DND-41 (cell line): ENCODE results near the gene TGM5.

Source experiments
- ATAC-seq: fragments of 200-7000 bp; cut with Tn5 transposase; 3 replicates; pipeline ENCODE4 v1.9.1; 2021; ENCODE audit warnings: low read depth; ENCODE audit not compliant: insufficient read depth
- DNase-seq: peaks from one replicate; pipeline ENCODE4 v3.0.0-alpha.2; 2020
- H2AFZ ChIP-seq: 2 replicates; pipeline ENCODE4 v1.6.0; 2012; ENCODE audit warnings: low read depth, low read length
- H3K27ac ChIP-seq: 2 replicates; pipeline ENCODE4 v1.5.1; 2012; ENCODE audit warnings: low read length, inconsistent platforms
- H3K27me3 ChIP-seq: fragments of 200-600 bp; sonication (generic); 2 replicates; pipeline ENCODE4 v1.6.0; 2012; ENCODE audit warnings: low read length, mild to moderate bottlenecking, inconsistent platforms; ENCODE audit not compliant: insufficient read depth, poor library complexity
- H3K36me3 ChIP-seq: 2 replicates; pipeline ENCODE4 v1.5.1; 2012; ENCODE audit warnings: low read length, inconsistent platforms; ENCODE audit not compliant: insufficient read depth
- H3K4me1 ChIP-seq: 2 replicates; pipeline ENCODE4 v1.5.1; 2012; ENCODE audit warnings: mild to moderate bottlenecking, low read length; ENCODE audit not compliant: insufficient read depth
- H3K4me2 ChIP-seq: 2 replicates; pipeline ENCODE4 v1.6.0; 2012; ENCODE audit warnings: mild to moderate bottlenecking, moderate library complexity, low read length, inconsistent platforms; ENCODE audit not compliant: insufficient read depth
- H3K4me3 ChIP-seq, 2 experiments: fragments of 200-600 bp in 1 of 2; shearing (Covaris generic) in 1 of 2; 2 replicates each; pipeline ENCODE4 v1.5.1; 2012 to 2016; ENCODE audit warnings: inconsistent platforms in 2 of 2, low read length in 2 of 2, mild to moderate bottlenecking in 2 of 2, low read depth in 1 of 2, moderate library complexity in 1 of 2
- H3K79me2 ChIP-seq: 2 replicates; pipeline ENCODE4 v1.6.0; 2012; ENCODE audit warnings: low read length, inconsistent platforms; ENCODE audit not compliant: insufficient read depth
- H3K9ac ChIP-seq: 2 replicates; pipeline ENCODE4 v1.6.0; 2012; ENCODE audit warnings: low read depth, mild to moderate bottlenecking, inconsistent platforms, low read length, moderate library complexity
- H3K9me3 ChIP-seq: 2 replicates; pipeline ENCODE4 v1.5.1; 2012; ENCODE audit warnings: low read length, moderate library complexity, mild to moderate bottlenecking, inconsistent platforms; ENCODE audit not compliant: insufficient read depth, severe bottlenecking
- H4K20me1 ChIP-seq: 2 replicates; pipeline ENCODE4 v1.6.0; 2012; ENCODE audit warnings: low read length; ENCODE audit not compliant: insufficient read depth
- CTCF ChIP-seq: IDR thresholded peaks from 2 replicates; pipeline ENCODE4 v1.5.1; 2012; ENCODE audit warnings: borderline replicate concordance, low read length, moderate library complexity, mild to moderate bottlenecking; ENCODE audit not compliant: poor library complexity, severe bottlenecking; ENCODE audit errors: extremely low read depth
- EZH2 ChIP-seq: IDR thresholded peaks from 3 replicates; pipeline ENCODE4 v1.6.1; 2012; ENCODE audit warnings: borderline replicate concordance, low read depth, mild to moderate bottlenecking, moderate library complexity, low read length, inconsistent platforms; ENCODE audit not compliant: severe bottlenecking

The TGM5 gene

DNA sequence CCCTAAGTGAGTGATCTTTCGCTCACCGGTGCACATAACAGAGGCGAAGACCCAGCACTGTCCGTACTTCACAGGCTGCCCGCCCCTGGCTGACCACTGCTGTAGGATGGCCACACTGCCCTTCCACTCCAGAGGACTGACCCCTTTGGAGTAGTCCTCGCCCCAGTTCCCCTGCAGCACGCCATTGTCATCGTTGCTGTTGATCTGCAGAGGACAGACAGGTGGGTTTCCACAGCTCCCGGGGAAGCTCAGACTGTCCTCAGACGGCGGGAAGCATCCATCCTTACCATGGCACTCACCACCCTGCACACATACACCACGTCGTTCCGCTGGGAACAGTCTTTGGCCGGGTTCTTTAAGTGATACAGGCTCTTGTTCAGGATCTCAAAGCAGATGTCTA, 20.5 kb upstream of the TGM5 start:
- H3K9me3 ChIP-seq: no peaks in the 10 kb centered on the region
- no peak overlapping the region for H2AFZ ChIP-seq
- H3K79me2 ChIP-seq: no peaks in the 10 kb centered on the region
- H3K36me3 ChIP-seq: no peaks in the 10 kb centered on the region
- H3K27ac ChIP-seq: no peak overlapping the region
- no peak overlapping the region for H3K9ac ChIP-seq
- DNase-seq (no peak), ATAC-seq (no peak)
- no peaks in the 10 kb centered on the region for H3K4me1 ChIP-seq
- no peaks in the 10 kb centered on the region for H3K27me3 ChIP-seq
- H3K4me2 ChIP-seq: no peak overlapping the region
- H3K4me3 ChIP-seq: no peak overlapping the region
- TF ChIP-seq CTCF: no peak
- no peak for TF ChIP-seq EZH2
- H4K20me1 ChIP-seq: no peaks in the 10 kb centered on the region

GRCh38 chr15:43286074-43286473, 19.3 kb upstream of the TGM5 start:
- no peaks in the 10 kb centered on the region for H3K27me3 ChIP-seq
- 0 out of 2 replicates have a peak overlapping the region, but pooled peaks have one; percentile 45 for H2AFZ ChIP-seq
- H3K36me3 ChIP-seq: no peaks in the 10 kb centered on the region
- H3K9ac ChIP-seq: no peak overlapping the region
- ATAC-seq (no peak), DNase-seq (no peak)
- no peaks in the 10 kb centered on the region for H3K79me2 ChIP-seq
- H4K20me1 ChIP-seq: no peaks in the 10 kb centered on the region
- no peaks in the 10 kb centered on the region for H3K4me1 ChIP-seq
- no peak overlapping the region for H3K4me3 ChIP-seq
- TF ChIP-seq CTCF: no peak
- TF ChIP-seq EZH2: no peak
- no peaks in the 10 kb centered on the region for H3K9me3 ChIP-seq
- no peak overlapping the region for H3K27ac ChIP-seq
- H3K4me2 ChIP-seq: no peak overlapping the region

- Histone ChIP-seq H2AFZ (peak overlapping the region; percentile 45; the same call in 1 of the 2 replicates), H3K4me1 (no peaks in the 10 kb centered on the region), H3K27me3 (no peaks in the 10 kb centered on the region), H4K20me1 (no peaks in the 10 kb centered on the region), H3K27ac (no peak overlapping the region), H3K9me3 (no peaks in the 10 kb centered on the region), H3K4me3 (no peak overlapping the region), H3K79me2 (no peaks in the 10 kb centered on the region), H3K36me3 (no peaks in the 10 kb centered on the region), H3K9ac (no peak overlapping the region), H3K4me2 (no peak overlapping the region)
- TF ChIP-seq CTCF (peak; percentile 89), EZH2 (no peak)
- ATAC-seq (peak; percentile 77), DNase-seq (peak; percentile 61)
These were observed 18.9 kb upstream of the TGM5 start for GRCh38 chr15:43285609-43286037.

DNA sequence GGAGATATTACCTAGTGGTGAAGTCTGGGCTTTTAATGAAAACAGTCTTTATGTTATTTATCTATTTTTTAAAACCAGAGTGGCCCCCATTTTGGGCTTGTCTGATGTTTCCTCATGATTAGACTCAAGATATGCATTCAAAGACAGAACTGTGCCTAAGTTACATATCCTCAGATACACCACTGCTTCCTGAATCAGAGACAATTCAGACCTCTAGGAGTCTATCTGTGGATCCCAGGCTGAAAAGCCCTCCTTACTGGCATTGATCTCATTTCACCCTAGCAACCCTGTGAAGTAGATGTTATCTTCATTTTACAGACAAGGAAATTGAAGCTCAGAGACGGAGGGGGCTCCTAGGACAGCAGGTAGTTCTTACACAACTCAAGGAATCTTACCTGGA, 16.8 kb upstream of the TGM5 start:
- Histone ChIP-seq H3K4me2 (no peak overlapping the region), H4K20me1 (no peaks in the 10 kb centered on the region), H3K27me3 (no peaks in the 10 kb centered on the region), H2AFZ (no peak overlapping the region), H3K4me1 (no peaks in the 10 kb centered on the region), H3K79me2 (no peaks in the 10 kb centered on the region), H3K36me3 (no peaks in the 10 kb centered on the region), H3K4me3 (no peak overlapping the region), H3K27ac (no peak overlapping the region), H3K9ac (no peak overlapping the region), H3K9me3 (no peaks in the 10 kb centered on the region)
- no peak for TF ChIP-seq CTCF
- TF ChIP-seq EZH2: no peak
- no peak for DNase-seq
- ATAC-seq: no peak
